PFSK-1 (cell line): ENCODE data around the gene SORBS1.

ENCODE experiments used
- POLR2AphosphoS5 ChIP-seq: IDR thresholded peaks from 2 replicates; pipeline ENCODE4 v1.6.1; 2012; ENCODE audit warnings: low read depth, mild to moderate bottlenecking, control low read depth, low read length, moderate library complexity
- REST ChIP-seq, 2 experiments: IDR thresholded peaks; 2 replicates each; pipeline versions ENCODE4 v1.6.1 to v1.8.0; 2011 to 2012; ENCODE audit warnings: low read depth in 2 of 2, low read length in 2 of 2, control low read depth in 1 of 2, inconsistent platforms in 1 of 2, mild to moderate bottlenecking in 1 of 2, moderate library complexity in 1 of 2; ENCODE audit not compliant: insufficient read depth in 1 of 2
- SIN3A ChIP-seq: IDR thresholded peaks from 2 replicates; pipeline ENCODE4 v1.6.1; 2012; ENCODE audit warnings: mild to moderate bottlenecking, low read length, moderate library complexity, borderline replicate concordance; ENCODE audit not compliant: insufficient read depth

GRCh38 chr10:95325863-95326262 lies 235.3 kb downstream of the SORBS1 start:
- TF ChIP-seq REST (IDR thresholded peaks at IDR 0.05; ENCODE audit: insufficient read depth in 1 of 2, low read depth in 2 of 2, low read length in 2 of 2) (no peak), SIN3A (no peak), POLR2AphosphoS5 (no peak)
